NK-92 (cell line): Measurements from ENCODE around the gene UBR4.
"Not testable (repeated sequence)": the region's sequence is repeated elsewhere in the genome, so short reads cannot be mapped to it uniquely, and the experiment has no call there.

Experiments
- DNase-seq: peaks from one replicate; lab custom pipeline; 2025; ENCODE audit not compliant: unreplicated experiment; lab: John Stamatoyannopoulos, UW

The UBR4 gene

DNA sequence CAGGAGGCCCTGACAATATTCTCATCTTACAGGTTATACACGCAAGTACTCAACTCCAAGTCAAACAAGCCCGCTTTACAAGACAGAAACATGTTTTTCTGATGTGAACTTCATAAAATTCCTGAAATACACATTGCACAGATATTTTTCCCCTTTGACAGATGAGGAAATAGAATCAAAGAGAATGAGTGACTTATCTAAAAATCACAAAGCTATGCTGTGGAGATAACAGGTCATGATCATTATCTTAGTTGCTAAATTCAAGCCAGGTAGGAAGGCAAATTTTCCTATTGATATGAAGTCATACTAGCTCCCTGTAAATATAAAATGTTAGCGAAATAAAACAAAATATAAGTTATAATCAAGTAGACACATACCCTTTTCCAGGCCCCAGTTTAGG lies 18.3 kb downstream of the UBR4 start:
- no peak for DNase-seq

DNA sequence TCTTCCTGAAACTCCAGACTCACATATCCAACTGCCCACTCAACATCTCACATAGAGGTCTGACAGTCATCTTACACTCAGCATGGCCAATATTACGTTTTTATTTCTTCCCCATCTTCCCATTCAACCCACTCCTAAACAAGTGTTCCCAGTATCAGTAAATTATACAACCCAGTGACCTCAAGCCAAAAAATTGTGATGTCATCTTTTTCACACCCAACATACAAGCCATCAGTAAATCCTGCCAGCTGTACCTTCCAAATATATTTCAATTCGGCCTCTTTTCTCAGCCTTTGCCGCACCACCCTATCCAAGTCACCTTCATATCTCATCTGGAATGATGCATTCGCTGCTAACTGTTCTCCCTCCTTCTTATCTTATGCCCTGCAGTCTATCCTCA lies 19.6 kb downstream of the UBR4 start:
- no peak for DNase-seq

GRCh38 chr1:19189270-19189669 lies 20.8 kb downstream of the UBR4 start:
- no peak for DNase-seq

GRCh38 chr1:19187852-19188251 lies 22.2 kb downstream of the UBR4 start:
- DNase-seq = no peak

GRCh38 chr1:19186001-19186400 lies 24.1 kb downstream of the UBR4 start:
- no peak for DNase-seq

DNA sequence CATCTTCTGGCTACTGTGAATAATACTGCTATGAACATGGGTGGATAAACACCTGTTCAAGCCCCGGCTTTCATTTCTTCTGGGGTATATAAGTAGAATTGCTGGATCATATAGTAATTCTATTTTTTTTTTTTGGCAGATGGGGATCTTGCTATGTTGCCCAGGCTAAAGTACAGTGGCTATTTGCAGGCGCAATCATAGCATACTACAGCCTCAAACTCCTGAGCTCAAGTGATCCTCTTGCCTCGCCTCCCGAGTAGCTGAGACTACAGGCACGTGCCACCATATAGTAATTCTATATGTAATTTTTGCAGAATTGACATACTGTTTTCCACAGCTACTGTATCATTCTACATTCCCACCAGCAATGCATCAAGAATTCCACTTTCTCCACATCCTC lies 27.8 kb downstream of the UBR4 start:
- no peak for DNase-seq

DNA sequence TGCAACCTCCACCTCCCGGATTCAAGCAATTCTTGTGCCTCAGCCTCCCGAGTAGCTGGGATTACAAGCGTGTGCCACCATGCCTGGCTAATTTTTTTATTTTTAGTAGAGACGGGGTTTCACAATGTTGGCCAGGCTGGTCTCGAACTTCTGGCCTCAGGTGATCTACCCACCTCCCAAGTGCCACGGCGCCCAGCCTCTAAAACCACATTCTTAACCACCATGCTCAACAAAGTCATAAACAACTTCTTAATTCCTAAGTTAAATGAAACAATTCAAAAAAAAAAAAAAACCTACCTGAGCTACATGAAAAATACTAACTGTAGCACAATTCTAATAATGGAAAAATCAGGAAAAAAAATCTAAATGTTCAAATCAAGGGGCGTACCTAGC lies 29.8 kb downstream of the UBR4 start:
- DNase-seq = not testable (repeated sequence)

DNA sequence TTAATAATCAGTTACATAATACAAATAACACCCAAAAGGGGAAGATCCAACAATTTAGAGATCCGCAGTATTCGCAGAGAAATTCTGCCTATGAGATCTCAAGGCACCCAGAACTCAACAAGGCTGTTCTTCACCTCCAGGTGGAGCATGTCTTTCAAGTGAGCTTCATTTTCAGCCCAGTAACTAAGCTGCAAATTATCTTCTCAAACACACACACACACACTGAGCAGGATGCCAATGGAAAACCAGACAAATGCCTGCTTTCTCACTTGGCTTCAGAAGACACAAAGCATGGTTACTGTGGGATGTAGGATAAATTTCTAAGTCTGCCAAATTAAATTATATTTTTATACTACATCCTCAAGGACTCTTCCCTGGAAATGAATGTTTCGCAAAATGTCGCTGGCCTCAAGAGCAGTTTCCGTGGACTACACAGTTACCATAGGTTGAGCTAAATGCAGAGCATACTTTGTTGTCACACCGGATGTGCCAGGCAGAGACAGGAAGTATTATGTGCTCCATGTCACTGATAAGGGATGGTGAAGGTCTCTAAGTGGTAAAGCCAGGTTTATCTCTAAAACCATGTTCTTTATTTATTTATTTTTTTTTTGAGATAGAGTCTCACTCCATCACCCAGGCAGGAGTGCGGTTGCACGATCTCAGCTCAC lies 30.3 kb downstream of the UBR4 start:
- no peak for DNase-seq

DNA sequence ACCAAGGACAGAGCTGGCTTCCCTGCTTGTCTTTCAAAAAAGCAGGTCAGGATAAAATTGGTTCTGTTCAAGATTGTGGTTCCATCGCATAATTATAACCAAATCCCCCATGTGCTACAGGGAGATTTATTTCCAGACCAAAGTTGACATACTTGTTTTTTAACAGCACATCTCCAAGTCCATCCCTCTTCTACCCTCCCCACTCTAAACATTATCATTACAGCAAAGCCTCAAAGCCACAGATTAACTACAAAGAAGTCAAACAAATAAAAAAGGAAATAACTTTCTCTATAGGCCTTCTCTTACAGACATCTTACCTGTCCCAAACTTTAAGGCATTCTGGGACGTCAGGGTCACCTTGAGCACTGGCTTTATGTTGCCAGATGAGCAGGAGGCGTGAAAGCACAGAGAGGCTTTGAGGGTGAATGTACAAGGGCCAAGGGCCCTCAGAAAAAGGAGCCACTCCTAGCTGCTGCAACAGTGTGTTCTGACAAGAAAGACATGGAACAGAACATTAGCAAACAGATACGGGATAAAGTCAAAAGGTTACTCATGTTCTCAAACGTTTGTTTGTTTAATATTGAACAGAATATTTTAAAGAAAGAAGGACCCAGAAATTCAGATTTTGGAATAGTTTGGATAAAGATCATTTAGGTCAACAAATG lies 31.2 kb downstream of the UBR4 start:
- DNase-seq = no peak

GRCh38 chr1:19177811-19178210 lies 32.3 kb downstream of the UBR4 start:
- DNase-seq = no peak

DNA sequence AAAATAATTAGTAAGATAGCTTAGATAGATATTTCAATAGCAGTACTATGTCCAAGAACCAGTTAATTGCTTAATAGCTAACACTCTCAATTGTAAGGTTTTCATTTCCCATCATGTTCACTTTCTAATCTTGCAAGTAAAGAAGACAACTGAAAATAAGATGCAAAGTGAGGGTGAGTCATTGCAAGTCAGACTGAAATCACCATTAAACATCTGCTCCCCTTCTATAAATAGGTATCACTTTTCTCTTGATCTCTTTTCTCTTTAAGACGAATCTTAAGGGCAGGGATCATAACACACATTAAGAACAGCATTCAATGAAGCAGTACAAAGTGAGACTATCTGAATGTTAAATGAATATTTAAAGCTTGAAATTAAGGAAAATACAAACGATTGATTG lies 40.4 kb downstream of the UBR4 start:
- no peak for DNase-seq

GRCh38 chr1:19167140-19167539 lies 42.9 kb downstream of the UBR4 start:
- no peak for DNase-seq

GRCh38 chr1:19166066-19166465 lies 44.0 kb downstream of the UBR4 start:
- no peak for DNase-seq

GRCh38 chr1:19165501-19165900 lies 44.6 kb downstream of the UBR4 start:
- no peak for DNase-seq

- DNase-seq = no peak
These were observed 45.6 kb downstream of the UBR4 start for GRCh38 chr1:19164274-19165015.

DNA sequence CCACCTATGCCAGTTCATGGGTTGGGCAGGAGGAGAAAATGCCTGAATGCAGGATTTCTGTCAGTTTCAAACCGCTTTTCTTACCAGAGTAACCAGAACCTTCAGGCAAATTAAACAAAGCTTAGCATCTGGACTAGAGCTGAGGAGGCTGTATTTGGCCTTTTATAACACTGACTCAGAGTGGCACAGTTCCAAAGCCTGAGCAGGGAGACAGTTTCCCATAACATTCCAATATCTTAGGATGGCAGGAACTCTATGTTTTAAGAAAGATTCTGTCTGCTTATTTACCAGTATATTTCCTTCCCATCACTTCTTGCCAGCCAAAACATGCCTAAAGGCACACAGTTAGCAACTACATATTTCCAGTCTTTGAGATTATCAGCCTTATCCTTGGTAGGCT lies 46.8 kb downstream of the UBR4 start:
- DNase-seq = no peak

DNA sequence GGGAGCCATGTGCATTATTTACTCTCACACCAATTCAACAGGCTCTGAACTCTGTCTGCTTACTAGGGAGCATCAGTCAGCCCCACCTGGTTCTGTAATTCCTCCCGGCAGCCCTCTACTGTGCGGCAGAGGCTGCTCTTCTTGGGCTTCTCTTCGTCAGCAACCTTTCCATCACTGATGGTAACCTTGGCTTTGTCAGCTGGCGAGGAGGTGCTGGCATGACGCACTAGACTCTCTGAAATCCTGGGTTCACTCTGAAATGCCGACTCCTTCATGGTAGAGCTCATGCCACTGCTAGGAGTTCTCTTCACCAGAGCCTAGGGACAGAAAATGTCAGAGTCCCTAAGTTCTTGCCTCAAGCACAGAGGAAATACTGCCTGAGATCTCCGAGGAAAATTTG lies 49.2 kb downstream of the UBR4 start:
- no peak for DNase-seq

DNA sequence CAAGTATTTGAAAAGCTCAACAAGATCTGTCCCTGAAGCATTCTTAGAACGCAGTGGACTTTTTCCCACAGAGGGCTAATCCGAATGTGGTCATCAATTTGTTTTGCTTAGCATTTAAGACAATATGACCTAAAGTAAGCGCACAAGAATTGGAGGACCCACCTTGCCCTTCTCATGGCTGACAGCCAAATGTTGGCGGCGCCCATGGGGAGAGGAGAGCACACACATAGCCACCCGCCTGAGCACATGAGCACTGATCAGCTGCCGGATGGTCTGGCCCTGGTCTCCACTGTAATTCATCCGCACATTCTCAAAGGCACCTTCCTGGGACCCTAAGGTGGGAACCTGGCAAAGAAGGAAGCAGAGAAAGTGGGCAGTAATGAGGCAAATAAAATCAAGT lies 52.4 kb downstream of the UBR4 start:
- no peak for DNase-seq

DNA sequence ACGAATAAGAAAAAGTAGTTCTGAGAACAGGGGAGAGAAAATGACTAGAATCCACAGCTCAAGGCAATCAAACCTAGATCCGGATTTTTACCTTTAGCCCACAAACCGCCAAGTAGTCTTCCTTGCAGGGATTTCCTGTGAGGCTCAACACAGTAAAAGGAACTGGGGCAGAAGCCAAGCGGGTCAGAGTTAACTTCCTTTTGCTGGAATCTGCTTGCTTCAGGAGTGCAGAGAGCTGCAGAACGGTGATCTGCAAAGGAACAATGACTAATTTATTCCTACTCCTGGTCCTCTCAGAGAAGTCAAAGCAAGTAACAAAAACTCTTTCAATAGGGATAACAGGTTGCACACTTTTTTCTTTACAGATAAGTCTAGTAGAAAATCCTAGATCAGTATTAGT lies 53.4 kb downstream of the UBR4 start:
- no peak for DNase-seq

- no peak for DNase-seq
These were observed 55.2 kb downstream of the UBR4 start for GRCh38 chr1:19154876-19155275.

GRCh38 chr1:19153169-19153568 lies 56.9 kb downstream of the UBR4 start:
- DNase-seq = no peak

- DNase-seq = no peak
These were observed 58.5 kb downstream of the UBR4 start for GRCh38 chr1:19151537-19151936.
